Ishikawa (cell line): ENCODE results near the gene RFESD.

Experiments
- CEBPB ChIP-seq: IDR thresholded peaks from 2 replicates; pipeline ENCODE4 v1.6.1; 2012
- CREB1 ChIP-seq: IDR thresholded peaks from 2 replicates; pipeline ENCODE4 v1.6.1; 2012; ENCODE audit warnings: low read depth
- EGR1 ChIP-seq: IDR thresholded peaks from 2 replicates; pipeline ENCODE4 v1.6.1; 2012
- EP300 ChIP-seq: IDR thresholded peaks from 2 replicates; pipeline ENCODE4 v1.6.1; 2012; ENCODE audit warnings: borderline replicate concordance
- FOXM1 ChIP-seq: IDR thresholded peaks from 2 replicates; pipeline ENCODE4 v1.6.1; 2012; ENCODE audit warnings: low read depth, borderline replicate concordance
- MAX ChIP-seq: IDR thresholded peaks from 2 replicates; pipeline ENCODE4 v1.6.1; 2012
- NFIC ChIP-seq: IDR thresholded peaks from 2 replicates; pipeline ENCODE4 v1.6.1; 2012
- RAD21 ChIP-seq: IDR thresholded peaks from 2 replicates; pipeline ENCODE4 v1.6.1; 2012; ENCODE audit warnings: low read depth
- REST ChIP-seq: IDR thresholded peaks from 2 replicates; pipeline ENCODE4 v1.6.1; 2012; ENCODE audit warnings: low read depth, mild to moderate bottlenecking
- TAF1 ChIP-seq: IDR thresholded peaks from 2 replicates; pipeline ENCODE4 v1.6.1; 2012; ENCODE audit warnings: low read depth, mild to moderate bottlenecking
- TCF12 ChIP-seq: IDR thresholded peaks from 2 replicates; pipeline ENCODE4 v1.6.1; 2012; ENCODE audit warnings: low read depth
- TEAD4 ChIP-seq: IDR thresholded peaks from 2 replicates; pipeline ENCODE4 v1.6.1; 2012
- USF1 ChIP-seq: IDR thresholded peaks from 2 replicates; pipeline ENCODE4 v1.6.1; 2012
- YY1 ChIP-seq: IDR thresholded peaks from 2 replicates; pipeline ENCODE4 v1.6.1; 2012; ENCODE audit warnings: low read depth
- ZBTB7A ChIP-seq: IDR thresholded peaks from 2 replicates; pipeline ENCODE4 v1.6.1; 2012; ENCODE audit warnings: low read depth

Gene RFESD

DNA sequence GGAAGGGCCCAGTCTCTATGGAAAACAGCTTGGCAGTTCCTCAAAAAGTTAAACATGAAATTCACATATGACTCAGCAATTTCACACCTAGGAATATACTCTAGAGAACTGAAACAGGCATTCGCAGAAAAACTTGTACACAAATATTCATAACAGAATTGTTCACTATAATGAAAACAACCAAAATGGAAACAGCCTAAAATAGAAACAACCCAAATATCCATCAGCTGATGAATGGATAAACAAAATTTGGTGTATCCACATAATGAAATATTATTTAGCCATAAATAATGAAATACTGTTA is 31.5 kb upstream of the RFESD start:
- TF ChIP-seq USF1: no peak
- TF ChIP-seq EP300: no peak
- no peak for TF ChIP-seq EGR1
- no peak for TF ChIP-seq REST
- TF ChIP-seq RAD21: no peak
- TF ChIP-seq FOXM1: no peak
- TF ChIP-seq NFIC: no peak
- no peak for TF ChIP-seq CEBPB
- TF ChIP-seq ZBTB7A: no peak
- no peak for TF ChIP-seq TEAD4
- no peak for TF ChIP-seq YY1

GRCh38 chr5:95617057-95617456 is 29.5 kb upstream of the RFESD start:
- TF ChIP-seq ZBTB7A: no peak
- no peak for TF ChIP-seq RAD21
- no peak for TF ChIP-seq USF1
- no peak for TF ChIP-seq CREB1
- TF ChIP-seq REST: no peak
- TF ChIP-seq EP300: no peak
- no peak for TF ChIP-seq NFIC
- TF ChIP-seq TEAD4: no peak
- no peak for TF ChIP-seq EGR1

GRCh38 chr5:95619096-95619495 is 27.5 kb upstream of the RFESD start:
- no peak for TF ChIP-seq CREB1
- no peak for TF ChIP-seq TCF12
- TF ChIP-seq NFIC: no peak
- TF ChIP-seq REST: no peak
- no peak for TF ChIP-seq EP300
- TF ChIP-seq EGR1: no peak
- no peak for TF ChIP-seq FOXM1
- TF ChIP-seq TEAD4: no peak
- no peak for TF ChIP-seq TAF1
- TF ChIP-seq YY1: no peak
- no peak for TF ChIP-seq MAX
- no peak for TF ChIP-seq USF1
- no peak for TF ChIP-seq RAD21
- TF ChIP-seq ZBTB7A: no peak

DNA sequence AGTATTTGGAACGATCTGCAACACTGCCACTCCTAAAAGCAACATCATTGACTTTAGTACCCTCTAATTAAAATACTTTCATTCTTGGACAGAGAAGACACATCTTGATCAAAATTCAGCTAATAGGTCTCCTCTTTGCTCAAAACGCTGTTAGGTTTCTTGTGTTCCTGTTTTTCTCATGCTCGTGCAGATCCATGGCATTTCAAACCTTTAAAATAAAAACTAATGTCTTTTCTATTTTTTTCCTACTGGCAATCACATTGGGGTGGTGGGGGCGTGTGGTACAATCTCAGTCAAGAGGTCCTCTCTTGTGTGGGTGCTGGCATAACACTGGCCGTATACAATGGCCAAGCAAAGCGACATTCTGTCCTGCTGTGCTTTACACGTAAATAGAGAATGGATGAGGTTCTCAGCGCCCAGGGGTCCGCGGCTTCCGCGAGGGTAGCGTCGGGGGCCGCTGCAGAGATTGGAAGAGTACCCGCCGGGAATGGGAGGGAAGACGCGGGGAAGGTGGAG is 27.0 kb upstream of the RFESD start:
- TF ChIP-seq FOXM1 (no peak), YY1 (no peak), EGR1 (no peak), TAF1 (no peak), NFIC (no peak), RAD21 (no peak), USF1 (no peak), TCF12 (no peak), CREB1 (no peak)
